ENCODE data around the gene CRYBG1. TPM values are rescaled to one million over a fixed set of nuclear protein-coding genes. Genes with fewer than 3 reads are reported as not detected.

Gene CRYBG1
- total and polyA plus RNA-seq, 2 of the 13 experiments (the other 11 are each of a cell fraction or from before 2014, with no cell fraction given) = 10.1 to 21.9 TPM

GRCh38 chr6:106473812-106474211 is 113.3 kb downstream of the CRYBG1 start:
- no peaks in the 10 kb centered on the region for H3K79me2 ChIP-seq (ENCODE audit: insufficient read depth, low read length)
- H3K4me3 ChIP-seq (replicated peaks in 1 of 3; ENCODE audit: insufficient read depth in 1 of 3, low read depth in 2 of 3, low read length in 3 of 3) = no peak overlapping the region
- in situ Hi-C loops (cut with HindIII; ENCODE audit: extremely low pct_ligation_motif_present, low pct_unique_long_range_greater_than_20kb) (no loop called here), intact Hi-C loops (cut with micrococcal nuclease; ENCODE audit: unreplicated experiment) (no loop called here)
- DNase-seq (ENCODE audit: low spot score) (no peak), ATAC-seq (no peak), FAIRE-seq (no peak)
- no peaks in the 10 kb centered on the region for H4K20me1 ChIP-seq (ENCODE audit: insufficient read depth, low read length)
- peaks cover 7% of the 10 kb centered on the region for H3K4me1 ChIP-seq (ENCODE audit: insufficient read depth, low read length)
- CTCF ChIA-PET (ENCODE audit: low intra/inter-chr PET ratio, low total read pairs) = no interaction called here
- H3K27ac ChIP-seq (ENCODE audit: extremely low read length, insufficient read depth, low read length) = no peak overlapping the region
- no peaks in the 10 kb centered on the region for H3K9me3 ChIP-seq (ENCODE audit: low read length)
- H2AFZ ChIP-seq (ENCODE audit: low read length) = no peak overlapping the region
- H3K27me3 ChIP-seq (ENCODE audit: control insufficient read depth in 1 of 2, insufficient read depth in 2 of 2, low read length in 2 of 2) = 0 out of 5 replicates have a peak, but pooled peaks cover 0 to 1% of the 10 kb centered on the region in 2 experiments
- POLR2A ChIA-PET = no interaction called here
- no TSS peak for BruUV-seq (replicated peaks)
- 44% methylated on average over 1 of the region's 1 CpG for WGBS (ENCODE audit: low lambda C conversion rate)
- no peak overlapping the region for H3K4me2 ChIP-seq (ENCODE audit: low read depth, low read length)
- H3K36me3 ChIP-seq (replicated peaks in 1 of 2; ENCODE audit: control insufficient read depth in 1 of 2, insufficient read depth in 2 of 2, low read length in 2 of 2) = no peaks in the 10 kb centered on the region
- no peak overlapping the region for H3K9ac ChIP-seq (ENCODE audit: insufficient read depth, low read depth, low read length)
- no peak for TF ChIP-seq MBD4 (IDR thresholded peaks at IDR 0.05; ENCODE audit: borderline replicate concordance, low read length)
- no peak for TF ChIP-seq PRPF4 (IDR thresholded peaks at IDR 0.05; ENCODE audit: low read depth, low read length, poor library complexity, severe bottlenecking)
- TF ChIP-seq CEBPB (IDR thresholded peaks at IDR 0.05; ENCODE audit: borderline replicate concordance, low read depth, low read length) = no peak
- no peak for TF ChIP-seq FOXA1 (IDR thresholded peaks at IDR 0.05)
- no peak for TF ChIP-seq FOXA1 (CRISPR knock-in tag; IDR thresholded peaks at IDR 0.05)
- TF ChIP-seq RARG (CRISPR knock-in tag; IDR thresholded peaks at IDR 0.05; ENCODE audit: low read depth) = no peak
- no peak for TF ChIP-seq ATF7 (IDR thresholded peaks at IDR 0.05)
- no peak for TF ChIP-seq ATF7 (CRISPR knock-in tag; IDR thresholded peaks at IDR 0.05)
- TF ChIP-seq PRDM4 (CRISPR knock-in tag; IDR thresholded peaks at IDR 0.05; ENCODE audit: borderline replicate concordance) = no peak
- TF ChIP-seq ZNF333 (CRISPR knock-in tag; IDR thresholded peaks at IDR 0.05; ENCODE audit: borderline replicate concordance) = no peak
- no peak for TF ChIP-seq NR0B2 (CRISPR knock-in tag; IDR thresholded peaks at IDR 0.05)
- no peak for TF ChIP-seq ZNF704 (CRISPR knock-in tag; IDR thresholded peaks at IDR 0.05; ENCODE audit: borderline replicate concordance)
- TF ChIP-seq HIC2 (CRISPR knock-in tag; IDR thresholded peaks at IDR 0.05; ENCODE audit: low read depth) = no peak
- TF ChIP-seq ATF4 (CRISPR knock-in tag; IDR thresholded peaks at IDR 0.05) = no peak
- TF ChIP-seq ZEB1 (IDR thresholded peaks at IDR 0.05; ENCODE audit: insufficient replicate concordance, low read depth) = no peak
- TF ChIP-seq SIN3A (IDR thresholded peaks at IDR 0.05; ENCODE audit: borderline replicate concordance, low read depth, low read length) = no peak
- no peak for TF ChIP-seq HMGA1 (CRISPR knock-in tag; conservative IDR thresholded peaks at IDR 0.05)
